H1 (cell line): ENCODE measurements around the gene FAM186B. TPM values are rescaled to one million over a fixed set of nuclear protein-coding genes. Genes with fewer than 3 reads are reported as not detected.

Source experiments
- CTCF ChIA-PET: fragments of 300-600 bp; sonication (Branson Sonifier 250); formaldehyde crosslinking; loops from one replicate; lab custom pipeline; 2021; ENCODE audit not compliant: partially characterized antibody; lab: Charles Lee
- POLR2A ChIA-PET: fragments of 300-600 bp; sonication (Branson Sonifier 250); formaldehyde crosslinking; loops from one replicate; lab custom pipeline; 2021; ENCODE audit warnings: inconsistent platforms; ENCODE audit not compliant: partially characterized antibody; lab: Charles Lee
- DNase-seq, 2 experiments: peaks; one replicate each; pipeline versions ENCODE4 v3.0.0 to v3.0.0-alpha.2; 2010 to 2022; ENCODE audit warnings: low spot score in 2 of 2, low read depth in 1 of 2, mixed read lengths in 1 of 2
- FAIRE-seq: peaks from 2 replicates; lab custom pipeline; 2011; peaks lifted over from hg19 to GRCh38; lab: Jason Lieb, UNC
- H2AFZ ChIP-seq: 2 replicates; pipeline ENCODE4 v1.8.1; 2012; ENCODE audit warnings: low read length, inconsistent platforms
- H2AK5ac ChIP-seq: 2 replicates; pipeline ENCODE4 v1.6.1; 2013; ENCODE audit warnings: low read depth, low read length
- H2BK120ac ChIP-seq: replicated peaks from 2 replicates; pipeline ENCODE3; 2013; ENCODE audit warnings: low read depth, low read length, inconsistent platforms
- H2BK12ac ChIP-seq: 2 replicates; pipeline ENCODE4 v1.6.1; 2013; ENCODE audit warnings: low read depth, low read length
- H2BK15ac ChIP-seq: 2 replicates; pipeline ENCODE4 v1.6.1; 2013; ENCODE audit warnings: low read length
- H2BK20ac ChIP-seq: 2 replicates; pipeline ENCODE4 v1.6.1; 2013; ENCODE audit warnings: low read length
- H2BK5ac ChIP-seq: 2 replicates; pipeline ENCODE4 v1.6.1; 2013; ENCODE audit warnings: low read depth, low read length
- H3K14ac ChIP-seq: 2 replicates; pipeline ENCODE4 v1.6.1; 2013; ENCODE audit warnings: inconsistent platforms; ENCODE audit not compliant: insufficient read length
- H3K18ac ChIP-seq: 2 replicates; pipeline ENCODE4 v1.6.1; 2013; ENCODE audit warnings: low read length; ENCODE audit errors: extremely low read depth
- H3K23ac ChIP-seq: 2 replicates; pipeline ENCODE4 v1.6.1; 2013; ENCODE audit warnings: inconsistent platforms; ENCODE audit not compliant: insufficient read length
- H3K23me2 ChIP-seq: 2 replicates; pipeline ENCODE4 v1.6.1; 2013; ENCODE audit warnings: low read depth, low read length
- H3K27ac ChIP-seq: 2 replicates; pipeline ENCODE4 v1.6.1; 2011; ENCODE audit warnings: low read depth, low read length, inconsistent platforms
- H3K27me3 ChIP-seq, 4 experiments: replicated peaks in 1 of 4; 1 replicate in 1 of 4; 2 replicates in 3 of 4; pipeline versions ENCODE4 v1.6.1 to v1.8.1; 2011 to 2013; ENCODE audit warnings: low read length in 3 of 4, mild to moderate bottlenecking in 3 of 4, inconsistent platforms in 2 of 4, mixed read lengths in 2 of 4, moderate library complexity in 1 of 4; ENCODE audit not compliant: control insufficient read depth in 3 of 4, insufficient read depth in 3 of 4; ENCODE audit errors: extremely low read depth in 1 of 4
- H3K36me3 ChIP-seq, 4 experiments: 2 replicates each; pipeline versions ENCODE4 v1.6.1 to v1.8.1; 2011 to 2013; ENCODE audit warnings: mild to moderate bottlenecking in 4 of 4, low read length in 3 of 4, moderate library complexity in 2 of 4, control low read depth in 1 of 4, inconsistent platforms in 1 of 4; ENCODE audit not compliant: insufficient read depth in 4 of 4, control insufficient read depth in 2 of 4
- H3K4ac ChIP-seq: replicated peaks from 2 replicates; pipeline ENCODE3; 2013; ENCODE audit warnings: low read length, low read depth, mixed read lengths, inconsistent platforms; ENCODE audit not compliant: insufficient read length
- H3K4me1 ChIP-seq, 4 experiments: replicated peaks in 1 of 4; 1 replicate in 1 of 4; 2 replicates in 3 of 4; pipeline versions ENCODE4 v1.6.1 to v1.8.1; 2011 to 2013; ENCODE audit warnings: low read length in 3 of 4, inconsistent platforms in 2 of 4, mixed read lengths in 1 of 4; ENCODE audit not compliant: insufficient read depth in 4 of 4, control insufficient read depth in 3 of 4
- H3K4me2 ChIP-seq, 2 experiments: 2 replicates each; pipeline versions ENCODE4 v1.6.1 to v1.8.1; 2011 to 2013; ENCODE audit warnings: low read depth in 2 of 2, low read length in 2 of 2, control low read depth in 1 of 2, inconsistent platforms in 1 of 2, mild to moderate bottlenecking in 1 of 2; ENCODE audit not compliant: insufficient read depth in 1 of 2
- H3K4me3 ChIP-seq, 4 experiments: fragments of 200-600, 300-600 bp in 1 of 4; sonication (generic), shearing (Covaris generic), sonication (Bioruptor Twin) in 1 of 4; 2 replicates each; pipeline versions ENCODE4 v1.5.1 to v1.8.1; 2011 to 2016; ENCODE audit warnings: low read length in 4 of 4, low read depth in 3 of 4, control low read depth in 2 of 4, inconsistent platforms in 2 of 4, mild to moderate bottlenecking in 2 of 4, mixed read lengths in 1 of 4, moderate library complexity in 1 of 4; ENCODE audit not compliant: insufficient read depth in 2 of 4; ENCODE audit errors: extremely low read depth in 1 of 4
- H3K56ac ChIP-seq: replicated peaks from 2 replicates; pipeline ENCODE3; 2013; ENCODE audit warnings: low read depth, mild to moderate bottlenecking, mixed read lengths, low read length, inconsistent platforms; ENCODE audit not compliant: insufficient read length
- H3K79me1 ChIP-seq: 2 replicates; pipeline ENCODE4 v1.6.1; 2013; ENCODE audit warnings: low read depth, low read length, control low read depth
- H3K79me2 ChIP-seq, 2 experiments: 2 replicates each; pipeline versions ENCODE4 v1.6.1 to v1.8.1; 2012 to 2013; ENCODE audit warnings: low read length in 2 of 2, mild to moderate bottlenecking in 2 of 2, inconsistent platforms in 1 of 2; ENCODE audit not compliant: insufficient read depth in 2 of 2, control insufficient read depth in 1 of 2
- H3K9ac ChIP-seq, 4 experiments: replicated peaks in 1 of 4; 1 replicate in 1 of 4; 2 replicates in 3 of 4; pipeline versions ENCODE4 v1.6.1 to v1.8.1; 2011 to 2013; ENCODE audit warnings: low read depth in 3 of 4, low read length in 3 of 4, control low read depth in 2 of 4, mild to moderate bottlenecking in 2 of 4, moderate library complexity in 2 of 4, inconsistent platforms in 1 of 4; ENCODE audit errors: extremely low read depth in 1 of 4
- H3K9me3 ChIP-seq, 2 experiments: 2 replicates each; pipeline versions ENCODE4 v1.6.1 to v1.8.1; 2012 to 2013; ENCODE audit warnings: mild to moderate bottlenecking in 2 of 2, moderate library complexity in 2 of 2, control low read depth in 1 of 2, inconsistent platforms in 1 of 2, low read depth in 1 of 2, low read length in 1 of 2, mixed read lengths in 1 of 2; ENCODE audit not compliant: insufficient read depth in 2 of 2
- H4K20me1 ChIP-seq, 2 experiments: replicated peaks in 1 of 2; 2 replicates each; pipeline versions ENCODE3 to v1.8.1; 2011 to 2013; ENCODE audit warnings: inconsistent platforms in 2 of 2, low read length in 2 of 2, mild to moderate bottlenecking in 1 of 2; ENCODE audit not compliant: insufficient read depth in 2 of 2, control insufficient read depth in 1 of 2
- H4K5ac ChIP-seq: 2 replicates; pipeline ENCODE4 v1.6.1; 2013; ENCODE audit warnings: low read length, low read depth, mixed read lengths, inconsistent platforms; ENCODE audit not compliant: insufficient read length
- H4K8ac ChIP-seq: 2 replicates; pipeline ENCODE4 v1.8.0; 2013; ENCODE audit warnings: mild to moderate bottlenecking, moderate library complexity, low read length, inconsistent platforms; ENCODE audit not compliant: insufficient read depth; ENCODE audit errors: extremely low read depth
- H4K91ac ChIP-seq: replicated peaks from 2 replicates; pipeline ENCODE3; 2013; ENCODE audit warnings: low read length, mixed read lengths, inconsistent platforms; ENCODE audit not compliant: insufficient read length
- ATF3 ChIP-seq: IDR thresholded peaks from 2 replicates; pipeline ENCODE4 v1.6.1; 2011; ENCODE audit warnings: low read depth, mild to moderate bottlenecking, low read length; ENCODE audit not compliant: insufficient read depth
- BCL11A ChIP-seq, 2 experiments: IDR thresholded peaks; one replicate each; pipeline ENCODE4 v1.6.1; 2011; ENCODE audit warnings: low read depth in 2 of 2, low read length in 2 of 2, mild to moderate bottlenecking in 2 of 2
- CHD1 ChIP-seq: IDR thresholded peaks from 2 replicates; pipeline ENCODE4 v1.6.1; 2012; ENCODE audit warnings: low read depth, low read length, improper control_type of control experiment
- GTF2F1 ChIP-seq: IDR thresholded peaks from 2 replicates; pipeline ENCODE4 v1.6.1; 2012; ENCODE audit warnings: low read depth, low read length, improper control_type of control experiment, borderline replicate concordance
- MAFK ChIP-seq: IDR thresholded peaks from 2 replicates; pipeline ENCODE4 v1.6.1; 2012; ENCODE audit warnings: low read depth, mild to moderate bottlenecking, improper control_type of control experiment, low read length
- NRF1 ChIP-seq: IDR thresholded peaks from 2 replicates; pipeline ENCODE4 v1.6.1; 2011; ENCODE audit warnings: mild to moderate bottlenecking, low read depth, low read length, improper control_type of control experiment
- PHF8 ChIP-seq: fragments of 200-600 bp; sonication (generic); conservative IDR thresholded peaks from 2 replicates; pipeline ENCODE4 v1.7.1; 2012; ENCODE audit warnings: low read depth, mild to moderate bottlenecking, inconsistent platforms, low read length, moderate library complexity
- POLR2A ChIP-seq, 2 experiments: IDR thresholded peaks; 1 replicate in 1 of 2; 2 replicates in 1 of 2; pipeline ENCODE4 v1.6.1; 2011; ENCODE audit warnings: low read depth in 2 of 2, low read length in 2 of 2, mild to moderate bottlenecking in 2 of 2; ENCODE audit errors: control extremely low read depth in 1 of 2
- POLR2AphosphoS5 ChIP-seq: IDR thresholded peaks from 2 replicates; pipeline ENCODE4 v1.6.1; 2011; ENCODE audit warnings: low read depth, low read length
- RFX5 ChIP-seq: IDR thresholded peaks from 2 replicates; pipeline ENCODE4 v1.6.1; 2011; ENCODE audit warnings: low read depth, low read length, improper control_type of control experiment, borderline replicate concordance
- SIN3A ChIP-seq, 2 experiments: IDR thresholded peaks in 1 of 2; conservative IDR thresholded peaks in 1 of 2; 2 replicates each; pipeline ENCODE4 v1.6.1; 2011 to 2012; ENCODE audit warnings: low read length in 2 of 2, improper control_type of control experiment in 1 of 2, low read depth in 1 of 2, mild to moderate bottlenecking in 1 of 2
- SRF ChIP-seq: IDR thresholded peaks from 2 replicates; pipeline ENCODE4 v1.6.1; 2011; ENCODE audit warnings: mild to moderate bottlenecking, low read depth, low read length, moderate library complexity
- SUZ12 ChIP-seq: fragments of 200-600 bp; sonication (generic); IDR thresholded peaks from 2 replicates; pipeline ENCODE4 v1.6.1; 2012; ENCODE audit warnings: mild to moderate bottlenecking, inconsistent platforms, low read length, moderate library complexity, mixed read lengths
- WGBS, 2 experiments: shearing (Covaris generic) in 1 of 2; methylation state at CpG; one replicate each; pipeline versions ENCODE4 v1.1.6 to v1.1.7; 2013 to 2015; ENCODE audit warnings: low lambda C conversion rate in 2 of 2, mixed read lengths in 2 of 2, inconsistent platforms in 1 of 2, low coverage in 1 of 2, missing lambda C conversion rate in 1 of 2; ENCODE audit not compliant: insufficient replicate concordance in 2 of 2, insufficient coverage in 1 of 2, insufficient read length in 1 of 2; ENCODE audit errors: extremely low coverage in 1 of 2, missing lambda C conversion rate in 1 of 2; 5-methylcytosine and 5-hydroxymethylcytosine counted together
- polyA plus RNA-seq, 7 experiments: library from polyadenylated mRNA; depleted of rRNA in 3 of 7; stranded (reverse) in 5 of 7; unstranded in 2 of 7; fragments of >200 nt in 5 of 7; fragments of 200-250 nt in 2 of 7; gene quantifications; 1 replicate in 5 of 7; 2 replicates in 1 of 7; 4 replicates in 1 of 7; pipeline versions ENCODE4 v1.2.1 to v1.2.3, GENCODE V29; 2011 to 2013; ENCODE audit warnings: missing spikeins in 2 of 7, mixed read lengths in 2 of 7
- total RNA-seq: library from RNA; stranded (reverse); fragmentation: NEBNext Ultra II Directional; extraction: Animal tissue kit (Norgen Biotek cat#: 25700); gene quantifications from 2 replicates; pipeline ENCODE4 v1.2.1, GENCODE V29; 2021

The FAM186B gene
- total and polyA plus RNA-seq, 2 of the 8 experiments (the other 6 are each of a cell fraction or from before 2014, with no cell fraction given), result 0.12 to 0.73 TPM

- no peak overlapping the region for H3K4me3 ChIP-seq
- H3K56ac ChIP-seq, result no peak overlapping the region
- H3K23me2 ChIP-seq, result no peaks in the 10 kb centered on the region
- no peak overlapping the region for H2AK5ac ChIP-seq
- H3K18ac ChIP-seq, result no peak overlapping the region
- H3K4ac ChIP-seq, result no peak overlapping the region
- H3K23ac ChIP-seq, result no peak overlapping the region
- H3K27me3 ChIP-seq, result no peaks in the 10 kb centered on the region
- H2BK5ac ChIP-seq, result no peak overlapping the region
- no peak overlapping the region for H2BK20ac ChIP-seq
- H2BK120ac ChIP-seq, result no peak overlapping the region
- CTCF ChIA-PET, result interaction anchor here (1.0 to 12.7 kb wide), 15 partner anchors 10 to 190 kb away, joined by 3 to 222 read pairs (median 6); partner anchors contain the start of genes FAM186B, FMNL3 and TMBIM6
- no peak overlapping the region for H3K4me2 ChIP-seq
- H3K14ac ChIP-seq, result no peak overlapping the region
- H4K8ac ChIP-seq, result no peak overlapping the region
- H2AFZ ChIP-seq, result no peak overlapping the region
- TF ChIP-seq RFX5, result no peak
- no peak for TF ChIP-seq CHD1
- TF ChIP-seq SUZ12, result no peak
- TF ChIP-seq POLR2A (IDR thresholded peaks at IDR 0.05; ENCODE audit: control extremely low read depth in 1 of 2, low read depth in 2 of 2, low read length in 2 of 2), result no peak
- TF ChIP-seq NRF1, result no peak
- TF ChIP-seq PHF8, result no peak
- TF ChIP-seq MAFK, result no peak
- TF ChIP-seq GTF2F1, result no peak
- no peak for TF ChIP-seq BCL11A (IDR thresholded peaks at IDR 0.05; ENCODE audit: low read depth in 2 of 2, low read length in 2 of 2)
- no peak for TF ChIP-seq POLR2AphosphoS5
- TF ChIP-seq ATF3, result no peak
- no peak for TF ChIP-seq SIN3A (conservative IDR thresholded peaks at IDR 0.05 in 1 of 2, IDR thresholded peaks at IDR 0.05 in 1 of 2; ENCODE audit: low read depth in 1 of 2, low read length in 2 of 2)
- TF ChIP-seq SRF, result no peak
- H3K9ac ChIP-seq, result no peak overlapping the region
- no peak overlapping the region for H4K5ac ChIP-seq
- 94% methylated on average over 11 of the region's 11 CpGs; no CpG with 5 or more reads in 1 of the 2 experiments for WGBS, 2 experiments
- no peaks in the 10 kb centered on the region for H3K4me1 ChIP-seq
- no peaks in the 10 kb centered on the region for H3K9me3 ChIP-seq
- no peak overlapping the region for H3K27ac ChIP-seq
- H2BK15ac ChIP-seq, result no peak overlapping the region
- H3K79me1 ChIP-seq, result no peaks in the 10 kb centered on the region
- DNase-seq (no peak), FAIRE-seq (no peak)
- H4K91ac ChIP-seq, result no peak overlapping the region
- POLR2A ChIA-PET, result interaction anchor here (1.3 to 3.1 kb wide), 6 partner anchors 8 to 92 kb away, joined by 3 to 14 read pairs (median 6); partner anchors contain the start of gene TMBIM6
- peaks cover 0 to 3% of the 10 kb centered on the region in 2 experiments for H4K20me1 ChIP-seq
- no peak overlapping the region for H2BK12ac ChIP-seq
- no peaks in the 10 kb centered on the region for H3K79me2 ChIP-seq
- H3K36me3 ChIP-seq, result peaks cover 17 to 56% (median 43%) of the 10 kb centered on the region in 4 experiments
Measured at GRCh38 chr12:49649445-49649844, 44.0 kb upstream of the FAM186B start.
